Tibial nerve (tissue), 4 donors: Measurements from ENCODE around the gene SEPHS1. TPM values are rescaled to one million over a fixed set of nuclear protein-coding genes. Genes with fewer than 3 reads are reported as not detected.
"Not testable (repeated sequence)": the region's sequence is repeated elsewhere in the genome, so short reads cannot be mapped to it uniquely, and the experiment has no call there.

Experiments
- DNase-seq, 2 donors: peaks; one replicate each; pipeline ENCODE4 v3.0.0-alpha.2; 2019; ENCODE audit warnings: low spot score in 2 of 2
- H3K27ac ChIP-seq, 4 donors: fragments of 200-600 bp; sonication (generic) in 3 of 4; one replicate each; pipeline ENCODE4 v1.5.1; 2017 to 2019; ENCODE audit warnings: mild to moderate bottlenecking in 1 of 4
- H3K27me3 ChIP-seq, 2 donors: fragments of 200-600 bp; sonication (generic) in 1 of 2; one replicate each; pipeline versions ENCODE4 v1.5.1 to v1.6.0; 2017 to 2019
- H3K36me3 ChIP-seq, 3 donors: fragments of 200-600 bp; sonication (generic); one replicate each; pipeline ENCODE4 v1.5.1; 2018 to 2019
- H3K4me1 ChIP-seq, 4 donors: fragments of 200-600 bp; sonication (generic) in 3 of 4; one replicate each; pipeline ENCODE4 v1.5.1; 2017 to 2019
- H3K4me3 ChIP-seq, 4 donors: fragments of 200-600 bp; sonication (generic) in 3 of 4; one replicate each; pipeline ENCODE4 v1.5.1; 2017 to 2019; ENCODE audit warnings: mild to moderate bottlenecking in 1 of 4, moderate library complexity in 1 of 4
- H3K9me3 ChIP-seq, 4 donors: fragments of 200-600 bp; sonication (generic) in 3 of 4; one replicate each; pipeline ENCODE4 v1.5.1; 2017 to 2019
- EP300 ChIP-seq, 2 donors: sonication (generic); formaldehyde crosslinking; IDR thresholded peaks; one replicate each; pipeline ENCODE4 v1.6.1; 2017; ENCODE audit warnings: antibody characterized with exemption in 2 of 2, mild to moderate bottlenecking in 1 of 2
- POLR2A ChIP-seq, 2 donors: fragments of 450-650 bp; IDR thresholded peaks; one replicate each; pipeline ENCODE4 v1.6.1; 2017; ENCODE audit warnings: antibody characterized with exemption in 2 of 2, mild to moderate bottlenecking in 2 of 2, moderate library complexity in 2 of 2
- WGBS, 2 donors: methylation state at CpG; one replicate each; pipeline ENCODE4 v1.1.5; 2018; 5-methylcytosine and 5-hydroxymethylcytosine counted together
- total RNA-seq, 4 donors: library from RNA; depleted of rRNA; stranded (reverse); fragments of >200 nt; gene quantifications; one replicate each; pipeline ENCODE4 v1.1.0, GENCODE V29; 2016
- TF ChIP-seq, protein P1 (sequence below), 5 experiments: fragments of 200-600 bp in 3 of 5; fragments of 450-650 bp in 2 of 5; sonication (generic) in 3 of 5; IDR thresholded peaks; one replicate each; pipeline ENCODE4 v1.5.1; 2016 to 2019; ENCODE audit warnings: antibody characterized with exemption in 5 of 5, mild to moderate bottlenecking in 3 of 5, moderate library complexity in 2 of 5

The SEPHS1 gene
- total RNA-seq, 4 donors from 2014 or later: 18.0 to 28.4 (median 23.9) TPM

DNA sequence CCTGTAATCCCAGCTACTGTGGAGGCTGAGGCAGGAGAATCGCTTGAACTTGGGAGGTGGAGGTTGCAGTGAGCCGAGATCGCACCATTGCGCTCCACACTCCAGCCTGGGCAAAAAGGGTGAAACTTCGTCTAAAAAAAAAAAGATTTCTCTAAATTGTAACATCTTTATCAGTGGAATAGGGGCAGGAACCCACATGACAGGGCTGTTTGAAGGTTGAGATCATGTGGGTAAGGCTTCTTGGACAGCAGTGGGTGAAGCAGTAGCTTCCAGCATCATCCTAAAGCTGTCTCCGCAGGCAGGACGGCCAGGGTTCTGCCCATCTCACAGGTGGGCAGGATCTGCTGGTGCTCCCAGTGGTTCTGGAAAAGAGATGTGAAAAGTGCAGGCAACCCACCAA lies 37.9 kb upstream of the SEPHS1 start:
- 94% methylated on average over 7 of the region's 7 CpGs for WGBS, 2 donors
- Histone ChIP-seq H3K36me3 (no peaks in the 10 kb centered on the region), H3K27ac (no peak overlapping the region), H3K27me3 (peaks cover 0 to 25% of the 10 kb centered on the region in 2 donors), H3K9me3 (no peaks in the 10 kb centered on the region), H3K4me1 (peaks cover 0 to 18% (median 0%) of the 10 kb centered on the region in 4 donors), H3K4me3 (no peak overlapping the region)
- no peak for DNase-seq
- TF ChIP-seq, protein P1, sequence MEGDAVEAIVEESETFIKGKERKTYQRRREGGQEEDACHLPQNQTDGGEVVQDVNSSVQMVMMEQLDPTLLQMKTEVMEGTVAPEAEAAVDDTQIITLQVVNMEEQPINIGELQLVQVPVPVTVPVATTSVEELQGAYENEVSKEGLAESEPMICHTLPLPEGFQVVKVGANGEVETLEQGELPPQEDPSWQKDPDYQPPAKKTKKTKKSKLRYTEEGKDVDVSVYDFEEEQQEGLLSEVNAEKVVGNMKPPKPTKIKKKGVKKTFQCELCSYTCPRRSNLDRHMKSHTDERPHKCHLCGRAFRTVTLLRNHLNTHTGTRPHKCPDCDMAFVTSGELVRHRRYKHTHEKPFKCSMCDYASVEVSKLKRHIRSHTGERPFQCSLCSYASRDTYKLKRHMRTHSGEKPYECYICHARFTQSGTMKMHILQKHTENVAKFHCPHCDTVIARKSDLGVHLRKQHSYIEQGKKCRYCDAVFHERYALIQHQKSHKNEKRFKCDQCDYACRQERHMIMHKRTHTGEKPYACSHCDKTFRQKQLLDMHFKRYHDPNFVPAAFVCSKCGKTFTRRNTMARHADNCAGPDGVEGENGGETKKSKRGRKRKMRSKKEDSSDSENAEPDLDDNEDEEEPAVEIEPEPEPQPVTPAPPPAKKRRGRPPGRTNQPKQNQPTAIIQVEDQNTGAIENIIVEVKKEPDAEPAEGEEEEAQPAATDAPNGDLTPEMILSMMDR (IDR thresholded peaks at IDR 0.05): no peak
- TF ChIP-seq EP300 (IDR thresholded peaks at IDR 0.05) (no peak), POLR2A (IDR thresholded peaks at IDR 0.05) (no peak)

DNA sequence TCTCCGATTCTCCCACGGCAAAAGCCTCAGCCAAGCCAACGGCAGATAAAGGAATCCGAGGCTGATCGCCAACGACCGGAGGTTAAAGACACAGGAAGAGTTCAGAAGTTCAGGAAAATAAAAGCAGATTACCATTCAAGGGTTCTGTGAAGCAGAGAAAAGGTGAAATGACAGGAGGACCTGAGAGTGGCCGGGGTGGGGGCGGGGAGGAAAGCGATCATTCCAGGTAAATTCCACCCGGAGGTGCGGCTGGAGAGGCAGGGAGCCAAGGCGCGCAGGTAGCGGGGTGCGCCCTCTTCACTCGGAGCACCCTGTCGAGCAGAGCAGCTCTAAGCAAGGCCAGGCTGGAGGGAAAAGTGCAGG lies 35.3 kb upstream of the SEPHS1 start:
- 13 to 17% methylated on average over 15 to 18 of the region's 18 CpGs for WGBS, 2 donors
- Histone ChIP-seq H3K9me3 (no peaks in the 10 kb centered on the region), H3K4me3 (peak overlapping the region in 2 of 4 donors; percentile 3 to 33), H3K36me3 (no peaks in the 10 kb centered on the region), H3K27me3 (peaks cover 0 to 38% of the 10 kb centered on the region in 2 donors), H3K4me1 (peaks cover 0 to 13% (median 0%) of the 10 kb centered on the region in 4 donors), H3K27ac (peak overlapping the region in 2 of 4 donors; percentile 22 to 56)
- DNase-seq: no peak
- TF ChIP-seq, protein P1 (IDR thresholded peaks at IDR 0.05): no peak
- no peak for TF ChIP-seq POLR2A (IDR thresholded peaks at IDR 0.05)
- no peak for TF ChIP-seq EP300 (IDR thresholded peaks at IDR 0.05)

DNA sequence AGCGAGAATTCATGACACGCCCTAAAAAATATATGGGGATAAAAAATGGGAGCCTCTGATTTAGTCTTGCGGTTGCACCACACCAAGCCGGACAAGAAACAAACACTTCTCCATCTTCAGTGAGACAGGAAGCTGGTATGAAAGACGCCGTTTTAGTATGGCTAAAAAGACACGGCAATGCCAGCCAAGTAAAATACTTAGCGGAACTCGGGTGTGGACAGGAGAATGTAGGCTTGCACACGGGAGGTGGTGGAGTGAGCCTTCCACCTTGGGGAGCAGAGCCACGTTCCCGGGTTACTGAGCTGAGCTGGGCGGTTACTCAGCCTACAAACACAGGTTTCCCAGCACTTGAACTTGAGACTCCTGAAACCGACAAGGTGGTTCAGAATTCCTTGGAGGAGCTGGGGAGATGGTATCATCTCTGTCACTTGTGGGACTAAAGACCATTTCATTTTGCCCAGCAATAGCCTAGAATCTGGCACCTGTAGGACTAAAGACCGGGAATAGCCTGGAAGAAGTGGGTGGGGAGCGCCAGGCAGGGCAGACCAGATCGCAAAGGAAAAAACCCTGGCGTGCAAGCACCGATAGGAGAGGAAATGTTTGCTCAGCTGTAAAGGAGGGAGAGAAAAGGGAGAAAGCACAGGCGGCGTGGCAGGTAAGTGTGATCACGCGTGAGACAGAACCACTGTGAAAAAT lies 34.8 kb upstream of the SEPHS1 start:
- no peak for TF ChIP-seq EP300 (IDR thresholded peaks at IDR 0.05)
- TF ChIP-seq POLR2A (IDR thresholded peaks at IDR 0.05): no peak
- TF ChIP-seq, protein P1 (IDR thresholded peaks at IDR 0.05): no peak
- Histone ChIP-seq H3K36me3 (no peaks in the 10 kb centered on the region), H3K27ac (peak overlapping the region in 2 of 4 donors; percentile 22 to 56), H3K27me3 (peaks cover 0 to 38% of the 10 kb centered on the region in 2 donors), H3K9me3 (no peaks in the 10 kb centered on the region), H3K4me3 (peak overlapping the region in 2 of 4 donors; percentile 3 to 33), H3K4me1 (peaks cover 0 to 13% (median 0%) of the 10 kb centered on the region in 4 donors)
- 18 to 22% methylated on average over 23 of the region's 23 CpGs for WGBS, 2 donors
- DNase-seq: no peak

DNA sequence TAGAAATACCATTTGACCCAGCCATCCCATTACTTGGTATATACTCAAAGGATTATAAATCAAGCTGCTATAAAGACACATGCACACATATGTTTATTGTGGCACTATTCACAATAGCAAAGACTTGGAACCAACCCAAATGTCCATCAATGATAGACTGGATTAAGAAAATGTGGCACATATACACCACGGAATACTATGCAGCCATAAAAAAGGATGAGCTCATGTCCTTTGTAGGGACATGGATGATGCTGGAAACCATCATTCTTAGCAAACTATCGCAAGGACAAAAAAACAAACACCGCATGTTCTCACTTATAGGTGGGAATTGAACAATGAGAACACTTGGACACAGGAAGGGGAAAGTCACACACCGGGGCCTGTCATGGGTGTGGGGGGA lies 31.0 kb upstream of the SEPHS1 start:
- not testable (repeated sequence) for DNase-seq, H3K36me3 ChIP-seq, H3K4me3 ChIP-seq, H3K27ac ChIP-seq, H3K9me3 ChIP-seq
- 95 to 98% methylated on average over 4 of the region's 4 CpGs for WGBS, 2 donors
- Histone ChIP-seq H3K4me1 (peaks cover 0 to 13% (median 0%) of the 10 kb centered on the region in 4 donors), H3K27me3 (peaks cover 0 to 36% of the 10 kb centered on the region in 2 donors)

DNA sequence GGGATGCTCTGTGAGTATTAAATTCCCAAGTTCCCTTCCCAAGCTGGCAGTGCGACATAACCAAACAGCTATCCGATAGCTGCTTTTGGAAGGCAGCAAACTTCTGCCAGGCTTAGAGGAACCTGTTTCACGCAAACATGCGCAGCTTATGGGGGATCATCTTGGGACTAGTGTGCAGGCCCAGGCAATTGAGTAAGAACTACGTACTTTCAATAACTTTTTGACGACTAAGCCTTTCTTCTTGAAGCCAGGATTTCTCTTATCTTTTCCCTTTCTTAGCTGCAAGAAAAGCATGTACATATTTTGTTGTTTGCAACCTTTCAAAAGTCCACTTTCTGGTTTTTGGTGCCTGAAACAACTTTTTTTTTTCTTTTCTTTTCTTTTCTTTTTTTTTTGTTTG lies 28.7 kb upstream of the SEPHS1 start:
- Histone ChIP-seq H3K36me3 (no peaks in the 10 kb centered on the region), H3K9me3 (no peaks in the 10 kb centered on the region), H3K27ac (no peak overlapping the region), H3K27me3 (peaks cover 0 to 15% of the 10 kb centered on the region in 2 donors), H3K4me3 (no peak overlapping the region), H3K4me1 (peaks cover 0 to 4% (median 0%) of the 10 kb centered on the region in 4 donors)
- TF ChIP-seq, protein P1 (IDR thresholded peaks at IDR 0.05): no peak
- TF ChIP-seq POLR2A (IDR thresholded peaks at IDR 0.05) (no peak), EP300 (IDR thresholded peaks at IDR 0.05) (no peak)
- DNase-seq: no peak
- 64 to 75% methylated on average over 6 of the region's 6 CpGs for WGBS, 2 donors
